Gastroesophageal sphincter (tissue), 3 donors: ENCODE results near the gene CSPG4.

Experiments used
- CTCF ChIP-seq, 4 experiments: fragments of 200-600 bp in 2 of 4; fragments of 450-650 bp in 2 of 4; sonication (generic) in 1 of 4; IDR thresholded peaks; one replicate each; pipeline ENCODE4 v1.5.1; 2017 to 2019; ENCODE audit warnings: antibody characterized with exemption in 4 of 4, mild to moderate bottlenecking in 2 of 4, moderate library complexity in 2 of 4
- EP300 ChIP-seq: sonication (generic); formaldehyde crosslinking; IDR thresholded peaks from one replicate; pipeline ENCODE4 v1.6.1; 2017; ENCODE audit warnings: antibody characterized with exemption, mild to moderate bottlenecking
- POLR2A ChIP-seq, 2 donors: fragments of 450-650 bp; IDR thresholded peaks; one replicate each; pipeline ENCODE4 v1.6.1; 2017; ENCODE audit warnings: antibody characterized with exemption in 2 of 2, mild to moderate bottlenecking in 2 of 2, moderate library complexity in 1 of 2
- POLR2AphosphoS5 ChIP-seq: sonication (generic); formaldehyde crosslinking; IDR thresholded peaks from one replicate; pipeline ENCODE4 v1.6.1; 2017; ENCODE audit warnings: antibody characterized with exemption

DNA sequence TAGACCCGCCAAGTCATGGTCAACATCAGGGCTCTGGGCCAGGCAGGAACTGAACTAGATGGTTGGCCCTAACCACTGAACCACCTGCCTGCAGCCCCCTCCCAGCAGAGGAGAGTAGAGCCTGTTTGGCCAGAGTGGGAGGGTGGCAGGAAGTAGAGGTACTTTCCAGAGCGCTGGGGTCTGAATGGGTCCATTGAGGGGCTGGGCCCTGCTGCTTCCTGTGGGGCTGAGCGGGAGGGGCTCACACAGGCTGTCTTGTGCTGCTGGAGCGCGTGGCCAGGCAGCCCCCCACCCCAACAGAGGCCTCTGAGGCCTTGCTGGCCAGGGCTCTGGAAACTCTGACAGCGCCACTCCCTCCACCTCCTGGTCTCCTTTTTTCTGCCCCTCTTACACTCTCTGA lies 17.4 kb downstream of the CSPG4 start:
- TF ChIP-seq CTCF (IDR thresholded peaks at IDR 0.05) (no peak), POLR2A (IDR thresholded peaks at IDR 0.05) (no peak), POLR2AphosphoS5 (no peak), EP300 (no peak)
